GM12865 (cell line): ENCODE measurements around the gene RBM10.

Experiments used
- DNase-seq: peaks from one replicate; pipeline ENCODE4 v3.0.0; 2010; ENCODE audit warnings: low read depth
- H3K4me3 ChIP-seq: 2 replicates; pipeline ENCODE4 v1.5.1; 2011; ENCODE audit warnings: mild to moderate bottlenecking, low read depth, low read length, control low read depth
- TF ChIP-seq, protein P1 (sequence below): IDR thresholded peaks from 2 replicates; pipeline ENCODE4 v1.5.1; 2011; ENCODE audit warnings: low read length, control low read depth, low read depth, inconsistent platforms; ENCODE audit not compliant: insufficient read depth; ENCODE audit errors: missing control alignments

The RBM10 gene

DNA sequence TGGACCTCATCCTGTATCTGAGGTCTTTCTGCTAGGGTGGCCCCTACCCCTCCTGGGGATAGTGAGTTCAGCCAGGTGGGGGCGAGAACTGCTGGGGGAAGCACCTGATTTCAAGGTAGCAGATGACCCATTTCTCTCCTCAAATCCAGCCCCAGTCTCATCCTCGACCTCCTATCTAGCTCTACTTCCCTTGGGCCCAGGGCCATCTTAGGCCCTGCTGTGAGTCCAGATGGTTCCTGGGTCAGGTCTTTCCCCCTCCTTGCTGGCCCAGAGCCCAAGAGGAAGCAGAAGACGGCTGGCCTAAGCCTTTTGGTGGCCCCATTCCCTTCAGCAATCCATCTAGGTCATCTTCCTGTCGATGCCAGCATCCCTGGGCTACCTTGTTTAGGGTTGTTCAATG, 76.7 kb downstream of the RBM10 start:
- TF ChIP-seq, protein P1, sequence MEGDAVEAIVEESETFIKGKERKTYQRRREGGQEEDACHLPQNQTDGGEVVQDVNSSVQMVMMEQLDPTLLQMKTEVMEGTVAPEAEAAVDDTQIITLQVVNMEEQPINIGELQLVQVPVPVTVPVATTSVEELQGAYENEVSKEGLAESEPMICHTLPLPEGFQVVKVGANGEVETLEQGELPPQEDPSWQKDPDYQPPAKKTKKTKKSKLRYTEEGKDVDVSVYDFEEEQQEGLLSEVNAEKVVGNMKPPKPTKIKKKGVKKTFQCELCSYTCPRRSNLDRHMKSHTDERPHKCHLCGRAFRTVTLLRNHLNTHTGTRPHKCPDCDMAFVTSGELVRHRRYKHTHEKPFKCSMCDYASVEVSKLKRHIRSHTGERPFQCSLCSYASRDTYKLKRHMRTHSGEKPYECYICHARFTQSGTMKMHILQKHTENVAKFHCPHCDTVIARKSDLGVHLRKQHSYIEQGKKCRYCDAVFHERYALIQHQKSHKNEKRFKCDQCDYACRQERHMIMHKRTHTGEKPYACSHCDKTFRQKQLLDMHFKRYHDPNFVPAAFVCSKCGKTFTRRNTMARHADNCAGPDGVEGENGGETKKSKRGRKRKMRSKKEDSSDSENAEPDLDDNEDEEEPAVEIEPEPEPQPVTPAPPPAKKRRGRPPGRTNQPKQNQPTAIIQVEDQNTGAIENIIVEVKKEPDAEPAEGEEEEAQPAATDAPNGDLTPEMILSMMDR, result no peak
- no peak for DNase-seq
- no peak overlapping the region for H3K4me3 ChIP-seq

DNA sequence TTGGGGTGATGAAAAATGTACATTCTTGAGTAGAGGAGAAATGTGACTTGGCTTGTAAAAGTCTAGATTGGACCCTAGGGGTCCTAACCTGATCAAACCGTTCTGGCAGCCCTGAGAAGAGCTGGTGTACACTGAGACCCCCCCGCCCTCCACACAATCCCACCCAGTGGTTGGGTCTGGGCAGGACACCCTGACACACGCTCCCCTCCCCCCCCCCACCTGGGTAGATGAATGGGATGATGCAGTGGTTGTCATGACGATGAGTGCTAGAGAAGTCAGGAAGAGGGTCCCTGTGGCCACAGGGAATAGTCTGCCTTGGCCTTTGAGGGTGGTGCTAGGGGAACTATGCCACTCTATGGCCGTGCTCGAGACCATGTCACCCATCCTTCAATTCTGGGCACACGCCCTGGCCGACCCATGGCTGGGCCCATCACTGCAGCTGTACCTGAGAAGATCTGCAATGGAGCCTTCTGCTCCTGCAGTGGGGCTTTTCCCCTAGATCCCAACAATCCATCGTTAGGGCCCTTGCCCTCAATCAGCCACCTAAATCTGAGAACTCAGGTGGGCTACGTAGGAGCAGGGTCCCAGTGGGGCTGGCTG, 77.8 kb downstream of the RBM10 start:
- no peak overlapping the region for H3K4me3 ChIP-seq
- TF ChIP-seq, protein P1, result no peak
- DNase-seq, result no peak

DNA sequence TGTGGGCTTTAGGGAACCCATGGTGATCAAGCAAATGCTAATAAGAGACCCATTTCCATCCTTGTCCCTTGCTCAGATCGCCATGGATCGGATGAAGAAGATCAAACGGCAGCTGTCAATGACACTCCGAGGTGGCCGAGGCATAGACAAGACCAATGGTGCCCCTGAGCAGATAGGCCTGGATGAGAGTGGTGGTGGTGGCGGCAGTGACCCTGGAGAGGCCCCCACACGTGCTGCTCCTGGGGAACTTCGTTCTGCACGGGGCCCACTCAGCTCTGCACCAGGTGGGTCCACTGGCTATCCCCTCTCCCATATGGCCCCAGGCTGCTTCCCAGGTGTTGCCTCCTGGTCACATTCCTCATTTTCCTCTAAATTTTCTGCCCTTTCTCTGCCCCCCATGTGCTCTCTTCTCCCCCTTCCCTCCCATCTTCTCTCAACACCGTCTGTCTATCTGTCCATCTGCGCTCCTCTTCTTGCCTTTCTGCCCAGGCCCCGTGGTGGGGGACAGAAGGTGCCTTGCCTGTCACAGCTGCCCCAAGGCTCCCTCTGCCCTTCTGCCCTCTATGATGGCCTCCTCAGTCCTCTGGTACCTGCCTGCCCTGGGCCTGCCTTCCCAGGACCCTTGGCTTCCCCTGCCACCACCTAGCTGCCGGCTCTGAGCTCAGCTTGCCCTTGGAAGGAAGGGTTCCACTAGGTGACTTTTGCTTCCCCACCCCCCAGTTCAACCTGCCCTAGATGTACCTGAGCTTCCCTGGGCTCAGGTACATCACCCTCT, 78.6 kb downstream of the RBM10 start:
- no peak for DNase-seq
- TF ChIP-seq, protein P1, result no peak

DNA sequence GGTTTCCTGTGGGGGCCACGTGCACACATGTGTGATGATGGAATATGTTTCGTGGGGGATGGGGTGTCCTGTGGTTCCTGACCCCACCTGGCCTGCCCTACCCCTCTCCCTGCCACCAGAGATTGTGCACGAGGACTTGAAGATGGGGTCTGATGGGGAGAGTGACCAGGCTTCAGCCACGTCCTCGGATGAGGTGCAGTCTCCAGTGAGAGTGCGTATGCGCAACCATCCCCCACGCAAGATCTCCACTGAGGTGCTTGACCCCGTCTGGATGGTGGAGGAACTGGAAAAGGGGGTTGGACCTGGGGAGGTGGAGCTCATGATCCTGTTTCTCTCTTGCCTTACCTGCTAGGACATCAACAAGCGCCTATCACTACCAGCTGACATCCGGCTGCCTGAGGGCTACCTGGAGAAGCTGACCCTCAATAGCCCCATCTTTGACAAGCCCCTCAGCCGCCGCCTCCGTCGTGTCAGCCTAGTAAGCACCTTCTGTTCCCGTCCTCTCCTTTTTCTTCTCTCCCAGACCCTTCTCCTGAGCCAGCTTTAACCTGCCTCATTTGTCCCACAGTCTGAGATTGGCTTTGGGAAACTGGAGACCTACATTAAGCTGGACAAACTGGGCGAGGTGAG, 79.4 kb downstream of the RBM10 start:
- H3K4me3 ChIP-seq, result no peak overlapping the region
- TF ChIP-seq, protein P1, result no peak
- DNase-seq, result no peak

More for the DNA sequence above, 78.6 kb downstream of the RBM10 start:
- no peak overlapping the region for H3K4me3 ChIP-seq

DNA sequence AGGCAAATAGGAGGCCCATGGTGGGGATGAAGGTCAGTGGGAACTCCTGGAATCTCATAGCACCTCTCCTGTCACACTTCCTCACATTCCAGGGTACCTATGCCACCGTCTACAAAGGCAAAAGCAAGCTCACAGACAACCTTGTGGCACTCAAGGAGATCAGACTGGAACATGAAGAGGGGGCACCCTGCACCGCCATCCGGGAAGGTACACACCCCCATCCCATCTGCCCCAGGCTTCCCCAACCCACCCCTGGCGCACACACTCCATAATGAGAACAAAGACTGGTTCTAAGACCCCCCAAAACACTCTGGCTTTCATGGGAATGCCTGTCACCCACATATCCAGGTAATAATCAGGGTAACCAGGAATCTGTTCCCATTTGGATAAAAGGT, 79.9 kb downstream of the RBM10 start:
- TF ChIP-seq, protein P1, result no peak
- no peak overlapping the region for H3K4me3 ChIP-seq
- no peak for DNase-seq

DNA sequence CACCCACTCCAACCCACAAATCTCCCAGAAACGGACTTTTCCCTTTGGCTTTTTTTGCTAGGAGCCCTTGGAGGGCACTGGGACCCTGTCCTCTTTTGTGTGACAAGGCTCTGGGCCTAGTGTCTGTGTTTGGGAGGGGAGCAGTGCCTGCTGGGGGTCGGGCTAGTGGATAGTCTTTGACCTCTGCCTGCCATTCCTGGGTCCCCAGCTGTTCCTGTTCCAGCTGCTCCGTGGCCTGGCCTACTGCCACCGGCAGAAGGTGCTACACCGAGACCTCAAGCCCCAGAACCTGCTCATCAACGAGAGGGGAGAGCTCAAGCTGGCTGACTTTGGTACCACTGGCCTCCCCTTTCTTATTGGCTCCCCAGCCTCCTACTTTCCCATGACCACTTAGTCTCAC, 81.0 kb downstream of the RBM10 start:
- no peak for DNase-seq
- no peak overlapping the region for H3K4me3 ChIP-seq
- TF ChIP-seq, protein P1, result no peak
